Measurements from ENCODE around the gene EIF4G1.

Gene EIF4G1

DNA sequence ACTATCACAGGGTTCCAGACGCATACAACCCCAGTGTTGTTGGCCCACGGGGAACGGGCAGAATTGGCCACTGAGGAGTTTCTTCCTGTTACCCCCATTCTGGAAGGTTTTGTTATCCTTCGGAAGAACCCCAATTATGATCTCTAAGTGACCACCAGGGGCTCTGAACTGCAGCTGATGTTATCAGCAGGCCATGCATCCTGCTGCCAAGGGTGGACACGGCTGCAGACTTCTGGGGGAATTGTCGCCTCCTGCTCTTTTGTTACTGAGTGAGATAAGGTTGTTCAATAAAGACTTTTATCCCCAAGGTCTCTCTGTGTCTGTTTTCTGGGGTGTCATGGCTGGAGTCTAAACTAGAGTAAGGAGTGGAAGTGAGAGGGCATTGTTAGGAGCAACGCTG lies 5.7 kb upstream of the EIF4G1 start:
- DNase-seq = no peak

DNA sequence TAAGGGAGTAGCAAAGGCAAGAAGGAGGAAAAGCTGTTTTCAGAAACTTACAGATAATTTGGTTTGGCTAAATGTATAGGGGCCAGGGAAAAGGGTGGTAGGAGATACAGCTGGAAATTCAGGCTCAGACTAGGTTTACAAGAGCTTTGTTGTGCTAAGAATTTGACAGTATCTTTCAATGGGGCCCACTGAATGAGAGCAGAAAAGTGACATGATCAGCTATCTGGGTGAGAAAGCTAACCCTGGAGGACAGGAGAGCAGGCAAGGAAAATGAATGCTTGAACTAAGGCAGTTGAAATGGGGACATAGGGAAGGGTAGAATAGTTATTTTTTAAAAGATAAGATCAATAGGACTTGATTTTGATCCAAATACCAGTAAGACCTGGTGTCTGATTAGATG lies 2.8 kb upstream of the EIF4G1 start:
- DNase-seq = no peak

- peak; percentile 80 for DNase-seq
Measured at GRCh38 chr3:184314700-184315542, 515 bp downstream of the EIF4G1 start.

GRCh38 chr3:184315543-184315867 lies 1.1 kb downstream of the EIF4G1 start:
- no peak for DNase-seq

- DNase-seq = peak; percentile 30
Measured at GRCh38 chr3:184315871-184316661, 1.7 kb downstream of the EIF4G1 start.

DNA sequence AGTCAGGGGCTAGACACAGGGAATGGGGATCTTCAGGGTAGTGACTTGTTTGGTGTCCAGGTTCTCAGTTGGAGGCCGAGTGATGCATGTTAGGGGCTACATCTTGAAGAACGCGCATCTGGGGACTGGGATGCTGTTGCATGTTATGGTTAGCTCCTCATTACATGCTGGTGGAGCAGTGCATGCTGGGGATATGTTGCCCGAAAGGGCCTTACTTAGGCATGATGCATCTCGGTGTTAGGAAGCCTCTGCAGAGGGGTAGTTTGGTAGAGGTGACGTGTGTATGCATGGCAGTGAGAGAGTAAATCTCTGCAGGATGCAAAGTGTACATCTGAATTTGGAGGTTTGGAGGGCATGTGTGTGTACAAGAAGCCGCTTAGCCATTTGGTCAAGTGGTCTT lies 2.4 kb downstream of the EIF4G1 start:
- DNase-seq = peak; percentile 17

DNA sequence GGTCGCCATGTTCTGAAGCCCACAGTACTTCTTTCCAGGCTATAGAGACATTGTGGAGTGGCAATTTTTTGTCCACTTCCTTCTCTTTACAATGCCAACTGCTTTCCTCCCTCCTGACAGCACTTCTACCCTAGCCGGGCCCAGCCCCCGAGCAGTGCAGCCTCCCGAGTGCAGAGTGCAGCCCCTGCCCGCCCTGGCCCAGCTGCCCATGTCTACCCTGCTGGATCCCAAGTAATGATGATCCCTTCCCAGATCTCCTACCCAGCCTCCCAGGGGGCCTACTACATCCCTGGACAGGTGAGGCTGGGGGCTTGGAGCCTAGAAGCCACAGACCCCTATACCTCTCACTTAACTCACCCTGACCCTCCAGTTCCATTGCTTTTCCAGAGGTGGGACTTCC lies 2.8 kb downstream of the EIF4G1 start:
- DNase-seq = no peak

GRCh38 chr3:184320104-184320445 lies 5.7 kb downstream of the EIF4G1 start:
- peak; percentile 97 for DNase-seq

DNA sequence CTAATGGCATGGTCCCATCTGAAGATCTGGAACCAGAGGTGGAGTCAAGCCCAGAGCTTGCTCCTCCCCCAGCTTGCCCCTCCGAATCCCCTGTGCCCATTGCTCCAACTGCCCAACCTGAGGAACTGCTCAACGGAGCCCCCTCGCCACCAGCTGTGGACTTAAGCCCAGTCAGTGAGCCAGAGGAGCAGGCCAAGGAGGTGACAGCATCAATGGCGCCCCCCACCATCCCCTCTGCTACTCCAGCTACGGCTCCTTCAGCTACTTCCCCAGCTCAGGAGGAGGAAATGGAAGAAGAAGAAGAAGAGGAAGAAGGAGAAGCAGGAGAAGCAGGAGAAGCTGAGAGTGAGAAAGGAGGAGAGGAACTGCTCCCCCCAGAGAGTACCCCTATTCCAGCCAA lies 7.3 kb downstream of the EIF4G1 start:
- DNase-seq = no peak

DNA sequence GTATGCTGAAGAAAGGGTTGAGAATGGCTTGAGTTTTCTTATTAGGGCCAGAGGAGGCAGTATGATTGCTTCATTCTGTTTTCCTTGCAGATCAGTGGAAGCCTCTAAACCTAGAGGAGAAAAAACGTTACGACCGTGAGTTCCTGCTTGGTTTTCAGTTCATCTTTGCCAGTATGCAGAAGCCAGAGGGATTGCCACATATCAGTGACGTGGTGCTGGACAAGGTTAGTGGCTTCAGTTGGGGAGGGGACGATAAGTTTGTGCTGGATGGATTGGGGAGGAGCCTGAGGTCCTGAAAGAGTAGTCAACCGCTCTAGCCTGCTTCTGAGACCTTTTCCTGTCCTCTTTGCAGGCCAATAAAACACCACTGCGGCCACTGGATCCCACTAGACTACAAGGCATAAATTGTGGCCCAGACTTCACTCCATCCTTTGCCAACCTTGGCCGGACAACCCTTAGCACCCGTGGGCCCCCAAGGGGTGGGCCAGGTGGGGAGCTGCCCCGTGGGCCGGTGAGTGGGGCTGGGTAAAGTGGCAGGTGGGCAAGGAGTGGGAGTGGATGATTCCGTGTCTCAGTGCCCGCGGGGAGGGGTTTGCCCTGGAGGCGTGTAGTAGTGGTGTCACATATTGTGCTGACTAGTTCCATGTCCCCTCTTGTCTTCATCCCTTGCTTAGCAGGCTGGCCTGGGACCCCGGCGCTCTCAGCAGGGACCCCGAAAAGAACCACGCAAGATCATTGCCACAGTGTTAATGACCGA lies 8.5 kb downstream of the EIF4G1 start:
- no peak for DNase-seq

- DNase-seq = no peak
Measured at GRCh38 chr3:184323696-184324095, 9.3 kb downstream of the EIF4G1 start.

GRCh38 chr3:184325269-184325668 lies 10.9 kb downstream of the EIF4G1 start:
- DNase-seq = no peak

GRCh38 chr3:184325715-184326369 lies 11.4 kb downstream of the EIF4G1 start:
- DNase-seq = no peak

- no peak for DNase-seq
Measured at GRCh38 chr3:184327171-184327570, 12.8 kb downstream of the EIF4G1 start.

DNA sequence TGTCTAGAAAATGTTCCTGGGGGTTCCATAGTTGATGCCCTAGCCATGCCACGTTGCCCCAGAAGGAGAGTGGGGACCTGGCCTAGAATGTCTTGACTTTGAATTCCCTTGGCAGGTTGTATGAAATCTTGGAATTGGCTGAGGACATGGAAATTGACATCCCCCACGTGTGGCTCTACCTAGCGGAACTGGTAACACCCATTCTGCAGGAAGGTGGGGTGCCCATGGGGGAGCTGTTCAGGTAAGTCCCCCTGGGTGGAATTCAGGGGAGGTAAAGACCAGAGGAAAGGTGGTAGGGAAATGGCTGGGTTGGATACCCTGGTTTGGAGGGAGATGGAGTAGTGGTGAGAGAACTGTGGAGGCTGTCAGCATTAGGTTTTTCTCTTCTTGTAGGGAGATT lies 14.1 kb downstream of the EIF4G1 start:
- no peak for DNase-seq

GRCh38 chr3:184332370-184333090 lies 18.1 kb downstream of the EIF4G1 start:
- DNase-seq = no peak

GRCh38 chr3:184333190-184333589 lies 18.8 kb downstream of the EIF4G1 start:
- DNase-seq = no peak

DNA sequence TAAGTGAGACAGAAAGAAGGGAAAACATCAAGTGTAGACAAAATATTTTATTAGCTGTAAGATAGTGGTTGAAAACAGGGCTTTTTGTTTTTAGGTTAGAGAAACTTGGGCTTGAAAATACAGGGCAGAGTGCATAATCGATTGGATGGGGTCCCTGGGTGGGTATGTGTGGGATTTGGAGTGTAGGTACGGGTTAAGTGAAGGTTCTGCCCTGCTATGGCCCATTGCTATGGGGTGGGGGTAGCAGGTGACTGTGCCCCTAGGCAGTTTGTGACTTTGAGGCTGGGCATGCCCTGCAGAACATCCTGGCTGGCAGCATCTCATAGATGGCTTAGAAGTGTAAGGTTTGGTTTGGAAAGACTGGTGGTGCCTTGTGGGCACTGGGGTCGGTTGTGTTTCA lies 19.3 kb downstream of the EIF4G1 start:
- no peak for DNase-seq

- no peak for DNase-seq
Measured at GRCh38 chr3:184334470-184335158, 20.2 kb downstream of the EIF4G1 start.

- DNase-seq = peak; percentile 14
Measured at GRCh38 chr3:184335291-184335660, 20.9 kb downstream of the EIF4G1 start.

DNA sequence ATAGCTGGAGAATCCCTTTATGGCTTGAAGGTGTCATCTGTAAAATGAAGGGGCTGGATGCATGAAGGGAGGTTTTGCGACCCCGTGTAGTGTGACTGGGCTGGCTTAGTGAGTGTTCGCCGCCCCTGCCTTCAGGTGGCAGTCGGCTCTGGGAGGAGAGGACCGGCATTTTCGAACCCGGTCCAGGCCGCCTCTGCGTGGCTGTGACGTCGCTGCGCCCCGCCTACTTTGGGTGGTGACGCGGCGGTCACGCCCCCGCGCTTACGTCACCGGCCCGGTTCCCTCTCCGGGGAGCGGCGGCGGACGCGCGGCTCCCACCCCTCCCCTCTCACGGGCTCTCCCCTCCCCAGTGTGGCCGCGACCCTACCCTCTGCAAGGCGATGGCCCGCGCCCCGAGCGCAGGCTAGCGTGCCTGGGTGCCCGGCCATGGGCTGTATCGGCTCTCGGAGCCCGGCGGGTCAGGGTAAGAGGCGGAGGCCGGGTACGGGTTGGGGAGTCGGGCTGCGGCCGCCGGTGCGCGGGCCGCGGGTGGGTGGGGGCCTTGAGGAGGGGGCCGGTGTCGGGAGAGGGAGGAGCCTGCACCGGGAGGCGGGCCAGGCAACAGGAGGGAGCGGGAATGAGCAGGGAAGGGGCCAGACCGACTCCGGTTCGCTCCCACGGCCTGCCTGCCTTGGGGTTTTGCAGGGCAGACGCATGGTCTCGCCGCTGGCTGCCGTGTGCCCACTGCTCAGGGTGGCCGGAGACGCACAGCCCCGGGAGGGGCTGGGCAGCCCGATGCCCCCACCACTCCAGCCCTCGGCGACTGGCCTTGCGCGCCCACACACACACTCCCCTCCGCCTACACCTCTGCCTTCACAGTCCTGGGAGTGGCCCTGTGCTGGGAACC lies 21.5 kb downstream of the EIF4G1 start:
- peak; percentile 88 for DNase-seq

Data from RPMI8226 (cell line).